HEK293T (cell line): Measurements from ENCODE around the gene EIF2S1.

Experiments used
- CTCF ChIA-PET: fragments of 350-600 bp; formaldehyde crosslinking; extraction: SDS; loops from one replicate; lab custom pipeline; 2021; ENCODE audit warnings: antibody characterized with exemption, inconsistent platforms; lab: Yijun Ruan, JAX
- POLR2A ChIA-PET: fragments of 350-600 bp; formaldehyde crosslinking; extraction: SDS; loops from one replicate; lab custom pipeline; 2020; ENCODE audit warnings: antibody characterized with exemption, inconsistent platforms; lab: Yijun Ruan, JAX
- DNase-seq: peaks from one replicate; pipeline ENCODE4 v3.0.0; 2012; ENCODE audit warnings: mixed read lengths; ENCODE audit errors: extremely low spot score
- ARNT ChIP-seq: fragments of 450-650 bp; IDR thresholded peaks from 2 replicates; pipeline ENCODE4 v1.6.1; 2017; ENCODE audit warnings: mild to moderate bottlenecking
- BHLHE40 ChIP-seq: fragments of 450-650 bp; IDR thresholded peaks from 2 replicates; pipeline ENCODE4 v1.6.1; 2016; ENCODE audit warnings: mild to moderate bottlenecking, moderate library complexity, borderline replicate concordance
- CTBP1 ChIP-seq: fragments of 450-650 bp; IDR thresholded peaks from 2 replicates; pipeline ENCODE4 v1.6.1; 2016; ENCODE audit warnings: borderline replicate concordance
- ELF4 ChIP-seq: fragments of 450-650 bp; IDR thresholded peaks from 2 replicates; pipeline ENCODE4 v1.6.1; 2017; ENCODE audit warnings: antibody characterized with exemption
- FOXA1 ChIP-seq: fragments of 450-650 bp; IDR thresholded peaks from 2 replicates; pipeline ENCODE4 v1.6.1; 2016; ENCODE audit warnings: mild to moderate bottlenecking
- FOXK2 ChIP-seq: fragments of 450-650 bp; IDR thresholded peaks from 2 replicates; pipeline ENCODE4 v1.6.1; 2016; ENCODE audit warnings: mild to moderate bottlenecking
- FOXM1 ChIP-seq: fragments of 450-650 bp; IDR thresholded peaks from 2 replicates; pipeline ENCODE4 v1.6.1; 2017; ENCODE audit warnings: mild to moderate bottlenecking, borderline replicate concordance
- HDGF ChIP-seq: fragments of 450-650 bp; IDR thresholded peaks from 2 replicates; pipeline ENCODE4 v1.6.1; 2017; ENCODE audit warnings: antibody characterized with exemption, borderline replicate concordance
- L3MBTL2 ChIP-seq: fragments of 450-650 bp; conservative IDR thresholded peaks from 2 replicates; pipeline ENCODE4 v1.6.1; 2016; ENCODE audit warnings: mild to moderate bottlenecking
- LEF1 ChIP-seq: fragments of 450-650 bp; IDR thresholded peaks from 2 replicates; pipeline ENCODE4 v1.6.1; 2017; ENCODE audit warnings: mild to moderate bottlenecking, borderline replicate concordance
- NFRKB ChIP-seq: fragments of 450-650 bp; IDR thresholded peaks from 2 replicates; pipeline ENCODE4 v1.6.1; 2016; ENCODE audit warnings: mild to moderate bottlenecking, moderate library complexity
- SP1 ChIP-seq: fragments of 450-650 bp; IDR thresholded peaks from 2 replicates; pipeline ENCODE4 v1.6.1; 2017
- SUZ12 ChIP-seq: fragments of 450-650 bp; IDR thresholded peaks from 2 replicates; pipeline ENCODE4 v1.6.1; 2016; ENCODE audit warnings: mild to moderate bottlenecking
- TARDBP ChIP-seq: fragments of 450-650 bp; IDR thresholded peaks from 2 replicates; pipeline ENCODE4 v1.6.1; 2016
- ZNF384 ChIP-seq: fragments of 450-650 bp; IDR thresholded peaks from 2 replicates; pipeline ENCODE4 v1.6.1; 2016
- TF ChIP-seq, protein P1 (sequence below): fragments of 450-650 bp; IDR thresholded peaks from 2 replicates; pipeline ENCODE4 v1.6.1; 2016

EIF2S1 gene

DNA sequence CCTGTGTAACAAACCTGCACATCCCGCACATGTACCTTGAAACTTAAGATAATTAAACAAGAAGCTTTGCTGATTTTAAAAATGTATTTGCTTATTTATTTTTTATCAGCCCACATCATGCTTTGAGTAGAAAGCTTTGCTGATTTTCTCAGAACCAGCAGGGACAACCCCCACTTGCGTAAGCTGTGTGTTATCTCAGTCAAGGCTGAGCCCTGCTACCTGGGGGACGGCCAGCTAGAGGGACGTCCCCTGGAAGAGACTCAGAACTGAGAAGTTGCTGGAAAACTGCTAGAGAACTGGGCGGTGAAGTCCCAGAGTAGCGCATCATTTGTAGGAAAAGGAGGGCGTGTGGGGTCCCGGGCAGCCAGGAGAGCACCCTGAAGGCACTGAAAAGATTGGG, 56.0 kb downstream of the EIF2S1 start:
- ChIA-PET CTCF (no interaction called here), POLR2A (interaction anchor here (1.2 kb wide), 1 partner anchor 117 kb away, joined by 3 read pairs; the partner anchor contains the start of gene PLEKHH1)
- TF ChIP-seq ELF4 (no peak), NFRKB (no peak), CTBP1 (no peak), LEF1 (no peak), SP1 (no peak), ZNF384 (no peak), SUZ12 (no peak), ARNT (no peak), FOXM1 (no peak), L3MBTL2 (no peak), FOXK2 (no peak), FOXA1 (no peak), BHLHE40 (no peak), HDGF (no peak), TARDBP (no peak)
- TF ChIP-seq, protein P1, sequence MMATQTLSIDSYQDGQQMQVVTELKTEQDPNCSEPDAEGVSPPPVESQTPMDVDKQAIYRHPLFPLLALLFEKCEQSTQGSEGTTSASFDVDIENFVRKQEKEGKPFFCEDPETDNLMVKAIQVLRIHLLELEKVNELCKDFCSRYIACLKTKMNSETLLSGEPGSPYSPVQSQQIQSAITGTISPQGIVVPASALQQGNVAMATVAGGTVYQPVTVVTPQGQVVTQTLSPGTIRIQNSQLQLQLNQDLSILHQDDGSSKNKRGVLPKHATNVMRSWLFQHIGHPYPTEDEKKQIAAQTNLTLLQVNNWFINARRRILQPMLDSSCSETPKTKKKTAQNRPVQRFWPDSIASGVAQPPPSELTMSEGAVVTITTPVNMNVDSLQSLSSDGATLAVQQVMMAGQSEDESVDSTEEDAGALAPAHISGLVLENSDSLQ = no peak
- no peak for DNase-seq

DNA sequence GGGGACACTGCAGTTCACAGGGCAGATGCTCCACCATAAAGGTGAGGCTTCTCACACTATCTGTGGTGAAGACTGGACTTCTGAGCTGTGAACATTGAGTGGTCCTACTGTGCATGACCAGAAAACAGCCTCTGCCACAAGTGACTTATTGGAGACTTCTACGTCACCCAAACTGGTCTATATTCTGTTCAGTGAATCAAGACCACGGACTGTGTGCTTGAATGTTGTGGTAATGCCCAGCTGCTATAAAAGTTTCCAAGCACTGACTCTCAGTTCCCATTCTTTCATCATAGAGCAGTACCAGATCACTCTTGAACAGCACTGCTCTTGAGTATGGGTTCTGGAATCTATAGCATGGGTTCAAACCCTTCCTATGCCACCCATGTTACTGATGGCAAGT, 56.7 kb downstream of the EIF2S1 start:
- DNase-seq = no peak
- CTCF ChIA-PET = no interaction called here
- TF ChIP-seq SP1 (no peak), ARNT (no peak), L3MBTL2 (no peak), CTBP1 (no peak), FOXK2 (no peak), TARDBP (no peak), LEF1 (no peak), HDGF (no peak), NFRKB (no peak), BHLHE40 (no peak), FOXA1 (no peak), ELF4 (no peak), FOXM1 (no peak)
- TF ChIP-seq, protein P1 = no peak
- POLR2A ChIA-PET = interaction anchor here (1.2 kb wide), 1 partner anchor 116 kb away, joined by 3 read pairs; the partner anchor contains the start of gene PLEKHH1

DNA sequence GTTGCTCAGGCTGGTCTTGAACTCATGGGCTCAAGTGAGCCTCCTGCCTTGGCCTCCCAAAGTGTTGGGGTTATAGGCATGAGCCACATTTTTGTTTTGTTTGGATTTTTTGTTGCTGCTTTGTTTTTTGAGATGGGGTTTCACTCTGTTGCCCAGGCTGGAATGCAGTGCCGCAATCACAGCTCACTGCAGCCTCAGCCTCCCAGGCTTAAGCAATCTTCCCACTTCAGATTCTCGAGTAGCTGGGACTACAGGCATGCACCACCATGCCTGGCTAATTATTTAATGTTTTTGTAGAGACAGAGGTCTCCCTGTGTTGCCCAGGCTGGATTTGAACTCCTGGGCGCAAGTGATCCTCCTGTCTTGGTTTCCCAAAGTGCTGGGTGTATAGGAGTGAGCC, 57.5 kb downstream of the EIF2S1 start:
- ChIA-PET POLR2A (interaction anchor here (1.2 kb wide), 1 partner anchor 115 kb away, joined by 3 read pairs; the partner anchor contains the start of gene PLEKHH1), CTCF (interaction anchor here (0.7 to 0.9 kb wide), 2 partner anchors 109 to 1621 kb away, joined by 3 read pairs; no protein-coding TSS in a partner anchor)
- DNase-seq = no peak
- TF ChIP-seq HDGF (no peak), L3MBTL2 (no peak), SP1 (no peak), ZNF384 (no peak)
- TF ChIP-seq, protein P1 = no peak

DNA sequence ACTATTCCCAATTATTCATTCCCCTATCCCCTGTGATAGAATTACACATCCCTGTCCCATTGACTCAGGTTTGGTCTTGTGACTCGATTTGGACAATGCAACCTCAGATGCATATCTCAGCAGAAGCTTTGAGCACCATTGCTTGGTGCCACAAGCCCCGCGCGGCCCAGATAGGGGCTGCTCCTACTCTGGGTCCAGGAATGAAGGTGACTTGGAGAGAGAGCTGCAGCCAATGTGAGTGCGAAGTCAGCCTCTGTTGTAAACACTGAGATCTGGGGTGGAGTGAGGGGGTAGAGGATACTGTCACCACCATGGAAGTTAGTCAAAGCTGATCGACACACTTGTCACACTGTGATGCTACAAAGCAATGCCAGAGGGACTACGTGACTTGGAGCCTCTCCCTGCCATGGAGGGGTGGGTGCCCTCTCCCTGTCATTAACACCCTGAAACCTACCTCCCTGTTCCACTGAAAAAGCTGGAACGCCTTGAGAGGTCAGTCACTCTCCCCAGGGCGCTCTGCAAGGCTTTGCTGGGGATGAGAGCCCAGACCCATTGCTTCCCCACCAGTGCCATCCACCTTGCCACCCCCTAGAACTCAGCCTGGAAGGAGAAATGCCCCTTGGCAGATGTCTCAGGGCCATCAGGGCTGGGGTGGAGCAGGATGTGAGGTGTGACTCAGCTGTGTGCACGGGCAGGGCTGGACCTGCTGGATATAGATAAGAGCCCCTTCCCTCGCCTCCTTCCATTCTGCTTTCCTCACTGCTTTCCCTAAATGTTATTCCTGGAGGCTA, 58.5 kb downstream of the EIF2S1 start:
- TF ChIP-seq TARDBP (no peak), NFRKB (no peak), SP1 (no peak), L3MBTL2 (no peak), FOXK2 (no peak), ELF4 (no peak), SUZ12 (no peak), CTBP1 (no peak), FOXM1 (no peak), FOXA1 (no peak), ZNF384 (no peak), LEF1 (no peak), HDGF (no peak), ARNT (no peak), BHLHE40 (no peak)
- TF ChIP-seq, protein P1 = no peak
- no peak for DNase-seq
- POLR2A ChIA-PET = no interaction called here

DNA sequence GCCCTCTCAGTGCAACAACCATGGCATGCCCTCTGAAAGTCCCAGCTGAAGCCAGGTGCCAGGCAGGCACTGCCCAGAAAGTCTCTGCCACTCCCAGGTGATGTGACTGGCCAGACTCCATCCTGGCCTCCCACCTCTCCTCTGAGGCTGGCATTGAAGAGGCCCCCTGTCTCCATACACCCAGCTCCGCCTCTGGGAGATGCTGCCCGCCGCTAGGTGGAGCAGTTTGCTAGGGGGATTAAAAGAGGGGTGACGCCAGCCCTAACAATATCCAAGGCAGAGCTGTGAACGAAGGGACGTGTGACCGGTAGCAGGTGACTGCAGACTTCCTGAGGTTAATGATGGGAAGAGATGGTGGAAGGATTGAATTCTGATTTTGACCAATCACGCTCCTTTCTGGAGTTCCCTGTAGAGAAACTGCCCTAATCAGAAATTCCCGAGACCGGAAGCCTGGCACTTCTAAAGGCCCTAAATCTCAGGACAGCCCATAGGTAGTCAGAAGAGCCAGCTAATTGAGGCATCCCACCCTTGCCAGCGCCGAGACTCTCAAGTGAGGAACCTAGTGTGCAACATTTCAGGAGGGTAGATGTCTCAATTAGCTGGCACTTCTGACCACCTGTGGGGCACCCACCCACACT, 60.1 kb downstream of the EIF2S1 start:
- no peak for TF ChIP-seq ARNT
- TF ChIP-seq HDGF = no peak
- TF ChIP-seq SUZ12 = no peak
- TF ChIP-seq ELF4 = no peak
- no peak for TF ChIP-seq FOXM1
- TF ChIP-seq BHLHE40 = no peak
- no peak for TF ChIP-seq FOXK2
- no peak for TF ChIP-seq ZNF384
- no peak for TF ChIP-seq NFRKB
- no peak for TF ChIP-seq LEF1
- ChIA-PET CTCF (interaction anchor here (0.9 to 1.4 kb wide), 5 partner anchors 10 to 921 kb away, joined by 3 to 5 read pairs (median 3); partner anchors contain the start of gene RDH11), POLR2A (no interaction called here)
- DNase-seq = peak; percentile 48

More for the DNA sequence above, 58.5 kb downstream of the EIF2S1 start:
- CTCF ChIA-PET = interaction anchor here (0.8 to 1.1 kb wide), 3 partner anchors 9 to 110 kb away, joined by 3 read pairs; no protein-coding TSS in a partner anchor
